ENCODE results near the gene SKA1.

DNA sequence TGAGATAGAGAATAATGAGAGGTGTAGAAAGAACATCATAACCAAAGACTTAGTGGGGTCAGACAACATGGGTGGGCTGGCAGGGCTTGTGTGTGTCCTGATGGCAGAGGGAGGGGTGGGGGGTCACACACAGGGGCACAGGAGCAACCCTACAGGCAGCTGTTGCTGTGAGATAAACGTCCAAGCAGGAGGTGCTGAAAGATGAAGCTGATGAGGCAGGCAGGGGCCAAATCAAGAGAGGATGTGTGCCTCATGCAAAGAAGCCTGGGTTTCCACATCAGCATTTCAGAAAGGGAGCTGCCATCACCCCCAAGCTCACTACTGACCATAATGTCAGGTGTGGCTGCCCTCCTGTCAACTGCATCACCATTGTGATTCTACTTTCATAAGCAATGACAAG, 16.0 kb upstream of the SKA1 start:
- TF ChIP-seq YY1 (IDR thresholded peaks at IDR 0.05; ENCODE audit: insufficient read depth, insufficient read length) (no peak), ZNF274 (IDR thresholded peaks at IDR 0.05; ENCODE audit: low read depth, low read length) (no peak), SUZ12 (IDR thresholded peaks at IDR 0.05; ENCODE audit: extremely low read depth, insufficient read depth, insufficient read length) (no peak)

Data from NT2/D1 (cell line).